Measurements from ENCODE around the gene UPF1.

Gene UPF1

DNA sequence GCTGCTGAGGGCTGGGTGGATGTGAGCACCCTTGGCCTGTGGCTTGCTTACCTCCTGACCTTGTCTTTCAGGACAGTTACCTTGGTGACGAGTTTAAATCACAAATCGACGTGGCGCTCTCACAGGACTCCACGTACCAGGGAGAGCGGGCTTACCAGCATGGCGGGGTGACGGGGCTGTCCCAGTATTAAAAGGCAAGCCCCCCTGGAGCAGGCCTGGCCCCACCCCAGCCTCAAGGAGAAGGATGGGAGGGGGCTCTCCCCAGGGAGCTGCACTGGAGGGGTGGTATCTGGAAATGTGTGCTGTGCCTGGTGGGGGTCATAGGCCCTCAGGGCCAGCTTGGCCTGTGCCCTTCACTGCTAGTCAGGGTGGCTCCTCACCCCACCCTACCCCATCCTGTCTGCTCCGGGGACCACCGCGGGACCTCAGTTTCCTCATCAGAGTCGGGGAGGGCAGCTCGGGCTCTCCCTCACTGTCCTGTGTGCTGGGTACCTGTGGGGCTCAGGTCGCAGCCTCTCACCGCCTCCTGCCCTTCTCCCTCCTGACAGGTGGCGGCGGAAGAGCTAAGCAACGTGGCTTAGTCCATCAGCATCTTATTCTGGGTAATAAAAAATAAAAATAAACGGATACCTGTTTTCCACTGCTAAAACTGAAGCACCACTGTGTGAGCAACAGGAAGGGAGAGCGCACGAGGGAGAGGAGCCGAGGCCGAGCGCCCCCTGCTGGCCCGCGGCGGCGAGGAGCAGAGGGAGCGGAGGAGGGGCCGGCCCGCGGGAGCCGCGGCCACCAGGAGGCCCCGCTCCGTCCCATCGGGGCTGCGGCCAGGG lies 34.4 kb downstream of the UPF1 start:
- TF ChIP-seq, protein P1, sequence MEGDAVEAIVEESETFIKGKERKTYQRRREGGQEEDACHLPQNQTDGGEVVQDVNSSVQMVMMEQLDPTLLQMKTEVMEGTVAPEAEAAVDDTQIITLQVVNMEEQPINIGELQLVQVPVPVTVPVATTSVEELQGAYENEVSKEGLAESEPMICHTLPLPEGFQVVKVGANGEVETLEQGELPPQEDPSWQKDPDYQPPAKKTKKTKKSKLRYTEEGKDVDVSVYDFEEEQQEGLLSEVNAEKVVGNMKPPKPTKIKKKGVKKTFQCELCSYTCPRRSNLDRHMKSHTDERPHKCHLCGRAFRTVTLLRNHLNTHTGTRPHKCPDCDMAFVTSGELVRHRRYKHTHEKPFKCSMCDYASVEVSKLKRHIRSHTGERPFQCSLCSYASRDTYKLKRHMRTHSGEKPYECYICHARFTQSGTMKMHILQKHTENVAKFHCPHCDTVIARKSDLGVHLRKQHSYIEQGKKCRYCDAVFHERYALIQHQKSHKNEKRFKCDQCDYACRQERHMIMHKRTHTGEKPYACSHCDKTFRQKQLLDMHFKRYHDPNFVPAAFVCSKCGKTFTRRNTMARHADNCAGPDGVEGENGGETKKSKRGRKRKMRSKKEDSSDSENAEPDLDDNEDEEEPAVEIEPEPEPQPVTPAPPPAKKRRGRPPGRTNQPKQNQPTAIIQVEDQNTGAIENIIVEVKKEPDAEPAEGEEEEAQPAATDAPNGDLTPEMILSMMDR (IDR thresholded peaks at IDR 0.05; ENCODE audit: insufficient read depth, low read length), result peak; percentile 92
- no peak; the same call in 1 of the 2 replicates for TF ChIP-seq POLR2AphosphoS5 (IDR thresholded peaks at IDR 0.05; ENCODE audit: low read depth)
- no peak for TF ChIP-seq GABPA (IDR thresholded peaks at IDR 0.05; ENCODE audit: low read depth)
- peak in 1 of 2 experiments; percentile 48 for DNase-seq (ENCODE audit: low read depth in 1 of 2, low spot score in 1 of 2)
- Histone ChIP-seq H3K27me3 (ENCODE audit: insufficient read depth, poor library complexity, severe bottlenecking) (peaks cover 5% of the 10 kb centered on the region), H3K27ac (replicated peaks) (no peak overlapping the region), H3K4me3 (replicated peaks; ENCODE audit: insufficient read depth, low read length) (no peak overlapping the region)

- DNase-seq (ENCODE audit: low read depth in 1 of 2, low spot score in 1 of 2), result no peak
- no peak overlapping the region for H3K27ac ChIP-seq (replicated peaks)
- no peak overlapping the region for H3K4me3 ChIP-seq (replicated peaks; ENCODE audit: insufficient read depth, low read length)
- TF ChIP-seq POLR2AphosphoS5 (IDR thresholded peaks at IDR 0.05; ENCODE audit: low read depth) (0 out of 2 replicates have a peak, but pooled peaks have one; percentile 17), SPI1 (IDR thresholded peaks at IDR 0.05; ENCODE audit: borderline replicate concordance, low read depth) (no peak)
- TF ChIP-seq, protein P1 (IDR thresholded peaks at IDR 0.05; ENCODE audit: insufficient read depth, low read length), result no peak
- H3K27me3 ChIP-seq (ENCODE audit: insufficient read depth, poor library complexity, severe bottlenecking), result peaks cover 5% of the 10 kb centered on the region
Measured at GRCh38 chr19:18866800-18867123, 35.0 kb downstream of the UPF1 start.

DNA sequence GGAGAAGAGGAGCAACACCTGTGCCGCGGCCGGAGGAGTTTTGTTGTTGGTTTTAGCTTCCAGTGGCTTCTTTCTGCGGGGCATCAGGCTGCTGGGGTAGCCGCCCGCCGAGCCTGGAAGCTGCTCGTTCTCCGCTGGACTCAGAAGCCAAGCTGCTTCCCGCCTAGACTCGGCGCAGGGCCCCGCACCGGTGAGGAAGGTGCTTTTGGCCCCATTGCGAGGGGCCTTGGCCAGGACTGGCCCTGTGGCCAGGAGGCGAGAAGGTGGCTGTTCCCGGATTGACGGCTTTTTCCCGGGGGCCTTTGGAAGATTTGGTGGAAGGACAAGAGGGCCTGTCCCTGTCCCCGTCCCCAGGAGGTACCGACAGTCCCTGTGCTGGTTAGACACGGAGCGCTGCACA lies 35.4 kb downstream of the UPF1 start:
- Histone ChIP-seq H3K27me3 (ENCODE audit: insufficient read depth, poor library complexity, severe bottlenecking) (peaks cover 5% of the 10 kb centered on the region), H3K4me3 (replicated peaks; ENCODE audit: insufficient read depth, low read length) (no peak overlapping the region), H3K27ac (replicated peaks) (no peak overlapping the region)
- DNase-seq (ENCODE audit: low read depth in 1 of 2, low spot score in 1 of 2), result no peak
- TF ChIP-seq, protein P1 (IDR thresholded peaks at IDR 0.05; ENCODE audit: insufficient read depth, low read length), result no peak
- TF ChIP-seq GABPA (IDR thresholded peaks at IDR 0.05; ENCODE audit: low read depth) (no peak), POLR2AphosphoS5 (IDR thresholded peaks at IDR 0.05; ENCODE audit: low read depth) (no peak), SPI1 (IDR thresholded peaks at IDR 0.05; ENCODE audit: borderline replicate concordance, low read depth) (no peak), REST (IDR thresholded peaks at IDR 0.05; ENCODE audit: insufficient replicate concordance, low read depth) (no peak)

GRCh38 chr19:18867751-18868150 lies 36.0 kb downstream of the UPF1 start:
- peaks cover 5% of the 10 kb centered on the region for H3K27me3 ChIP-seq (ENCODE audit: insufficient read depth, poor library complexity, severe bottlenecking)
- TF ChIP-seq REST (IDR thresholded peaks at IDR 0.05; ENCODE audit: insufficient replicate concordance, low read depth) (no peak), SPI1 (IDR thresholded peaks at IDR 0.05; ENCODE audit: borderline replicate concordance, low read depth) (no peak), GABPA (IDR thresholded peaks at IDR 0.05; ENCODE audit: low read depth) (no peak), POLR2AphosphoS5 (IDR thresholded peaks at IDR 0.05; ENCODE audit: low read depth) (no peak)
- TF ChIP-seq, protein P1 (IDR thresholded peaks at IDR 0.05; ENCODE audit: insufficient read depth, low read length), result no peak
- H3K4me3 ChIP-seq (replicated peaks; ENCODE audit: insufficient read depth, low read length), result no peak overlapping the region
- no peak overlapping the region for H3K27ac ChIP-seq (replicated peaks)
- DNase-seq (ENCODE audit: low read depth in 1 of 2, low spot score in 1 of 2), result no peak

All from HL-60 (cell line).